Measurements from ENCODE around the gene CNTNAP5.

GRCh38 chr2:124320051-124320688 lies 295.1 kb downstream of the CNTNAP5 start:
- TF ChIP-seq POLR2A (IDR thresholded peaks at IDR 0.05) (no peak), CTCF (IDR thresholded peaks at IDR 0.05 in 4 of 5, conservative IDR thresholded peaks at IDR 0.05 in 1 of 5) (no peak)

All from gastrocnemius medialis (tissue), 4 donors.